Measurements from ENCODE around the gene PALB2. TPM values are rescaled to one million over a fixed set of nuclear protein-coding genes. Genes with fewer than 3 reads are reported as not detected.

PALB2 gene
- total RNA-seq, 4 donors from 2014 or later = 6.0 to 11.0 (median 7.3) TPM

DNA sequence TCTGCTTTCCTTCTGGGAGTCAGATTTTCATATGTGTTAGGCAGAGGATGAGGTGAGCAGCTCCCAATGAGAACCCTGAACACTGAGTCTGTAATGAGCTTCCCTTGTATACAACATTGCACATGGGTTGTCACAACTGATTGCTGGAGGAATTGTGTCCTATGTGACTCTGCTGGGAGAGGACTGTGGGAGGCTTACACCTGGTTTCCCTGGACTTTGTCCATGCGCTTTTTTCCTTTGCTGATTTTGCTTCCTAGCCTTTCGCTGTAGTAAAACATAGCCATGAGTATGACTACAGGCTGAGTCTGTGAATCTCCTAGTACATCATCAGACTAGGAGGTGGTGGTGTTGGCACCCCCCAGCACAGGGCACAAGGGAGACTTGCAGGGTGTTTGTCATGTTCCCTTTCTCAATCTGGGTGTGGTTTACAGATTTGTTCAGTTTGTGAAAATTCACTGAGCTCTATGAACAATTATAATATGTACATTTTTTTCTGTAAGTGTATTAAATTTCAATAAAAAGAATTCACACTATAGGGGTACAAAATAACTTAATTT lies 35.9 kb upstream of the PALB2 start:
- intact Hi-C loops (cut with DNase I; ENCODE audit: low total_unique reads) = no loop called here

DNA sequence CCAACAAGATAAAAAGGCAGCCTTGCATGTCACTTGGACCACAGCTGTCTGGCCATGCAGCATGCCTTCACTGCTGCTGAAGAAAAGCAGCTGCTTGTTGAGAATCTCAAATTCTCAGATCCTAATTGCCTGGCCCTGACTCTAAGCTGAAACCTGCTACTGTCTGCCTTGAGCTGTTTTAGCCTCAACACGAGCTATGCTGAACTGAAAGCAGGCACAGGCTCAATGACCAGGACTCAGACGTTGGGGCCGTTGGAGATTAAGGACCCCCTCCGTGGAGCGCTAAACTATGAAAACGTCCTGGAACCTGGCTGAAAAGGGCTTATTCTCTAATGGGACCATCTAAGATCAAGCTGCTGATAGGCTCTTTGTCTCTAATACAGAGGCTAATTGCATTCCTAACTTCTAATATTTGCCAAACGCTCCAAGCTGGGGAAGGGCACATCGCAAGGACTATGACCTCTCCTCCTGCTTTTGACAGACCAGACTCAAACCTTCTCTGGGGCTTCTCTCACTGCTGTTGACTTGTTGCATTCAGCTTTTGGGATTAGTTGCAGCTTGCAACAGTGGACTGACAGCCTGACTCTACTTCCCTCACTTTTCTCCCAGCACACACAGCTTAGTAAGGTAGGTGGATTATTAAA lies 33.0 kb upstream of the PALB2 start:
- DNase-seq (no peak), ATAC-seq (no peak)
- peaks cover 0 to 12% of the 10 kb centered on the region in 2 donors for H3K36me3 ChIP-seq
- in situ Hi-C loops (cut with MboI; ENCODE audit: low sequenced_read_pairs in 4 of 4) = loop anchor here in 1 of 4 donors (25.0 kb wide), 1 partner anchor 838 kb away; no protein-coding TSS in a partner anchor
- H3K27me3 ChIP-seq = no peaks in the 10 kb centered on the region
- no peak overlapping the region for H3K4me3 ChIP-seq
- intact Hi-C loops (cut with DNase I; ENCODE audit: low total_unique reads) = no loop called here
- no peak overlapping the region for H3K27ac ChIP-seq
- TF ChIP-seq, protein P1, sequence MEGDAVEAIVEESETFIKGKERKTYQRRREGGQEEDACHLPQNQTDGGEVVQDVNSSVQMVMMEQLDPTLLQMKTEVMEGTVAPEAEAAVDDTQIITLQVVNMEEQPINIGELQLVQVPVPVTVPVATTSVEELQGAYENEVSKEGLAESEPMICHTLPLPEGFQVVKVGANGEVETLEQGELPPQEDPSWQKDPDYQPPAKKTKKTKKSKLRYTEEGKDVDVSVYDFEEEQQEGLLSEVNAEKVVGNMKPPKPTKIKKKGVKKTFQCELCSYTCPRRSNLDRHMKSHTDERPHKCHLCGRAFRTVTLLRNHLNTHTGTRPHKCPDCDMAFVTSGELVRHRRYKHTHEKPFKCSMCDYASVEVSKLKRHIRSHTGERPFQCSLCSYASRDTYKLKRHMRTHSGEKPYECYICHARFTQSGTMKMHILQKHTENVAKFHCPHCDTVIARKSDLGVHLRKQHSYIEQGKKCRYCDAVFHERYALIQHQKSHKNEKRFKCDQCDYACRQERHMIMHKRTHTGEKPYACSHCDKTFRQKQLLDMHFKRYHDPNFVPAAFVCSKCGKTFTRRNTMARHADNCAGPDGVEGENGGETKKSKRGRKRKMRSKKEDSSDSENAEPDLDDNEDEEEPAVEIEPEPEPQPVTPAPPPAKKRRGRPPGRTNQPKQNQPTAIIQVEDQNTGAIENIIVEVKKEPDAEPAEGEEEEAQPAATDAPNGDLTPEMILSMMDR (IDR thresholded peaks at IDR 0.05 in 4 of 5, conservative IDR thresholded peaks at IDR 0.05 in 1 of 5) = no peak
- no peak for TF ChIP-seq POLR2A (IDR thresholded peaks at IDR 0.05)
- H3K4me1 ChIP-seq = peaks cover 23 to 31% of the 10 kb centered on the region in 2 donors
- H3K9me3 ChIP-seq = no peaks in the 10 kb centered on the region

More for the DNA sequence above, 35.9 kb upstream of the PALB2 start:
- Histone ChIP-seq H3K27ac (no peak overlapping the region), H3K27me3 (no peaks in the 10 kb centered on the region), H3K4me3 (no peak overlapping the region), H3K9me3 (no peaks in the 10 kb centered on the region), H3K4me1 (peaks cover 5 to 8% of the 10 kb centered on the region in 2 donors), H3K36me3 (peaks cover 0 to 21% of the 10 kb centered on the region in 2 donors)
- DNase-seq (no peak), ATAC-seq (no peak)
- in situ Hi-C loops (cut with MboI; ENCODE audit: low sequenced_read_pairs in 4 of 4) = no loop called here
- no peak for TF ChIP-seq POLR2A (IDR thresholded peaks at IDR 0.05)
- TF ChIP-seq, protein P1 (IDR thresholded peaks at IDR 0.05 in 4 of 5, conservative IDR thresholded peaks at IDR 0.05 in 1 of 5) = no peak

DNA sequence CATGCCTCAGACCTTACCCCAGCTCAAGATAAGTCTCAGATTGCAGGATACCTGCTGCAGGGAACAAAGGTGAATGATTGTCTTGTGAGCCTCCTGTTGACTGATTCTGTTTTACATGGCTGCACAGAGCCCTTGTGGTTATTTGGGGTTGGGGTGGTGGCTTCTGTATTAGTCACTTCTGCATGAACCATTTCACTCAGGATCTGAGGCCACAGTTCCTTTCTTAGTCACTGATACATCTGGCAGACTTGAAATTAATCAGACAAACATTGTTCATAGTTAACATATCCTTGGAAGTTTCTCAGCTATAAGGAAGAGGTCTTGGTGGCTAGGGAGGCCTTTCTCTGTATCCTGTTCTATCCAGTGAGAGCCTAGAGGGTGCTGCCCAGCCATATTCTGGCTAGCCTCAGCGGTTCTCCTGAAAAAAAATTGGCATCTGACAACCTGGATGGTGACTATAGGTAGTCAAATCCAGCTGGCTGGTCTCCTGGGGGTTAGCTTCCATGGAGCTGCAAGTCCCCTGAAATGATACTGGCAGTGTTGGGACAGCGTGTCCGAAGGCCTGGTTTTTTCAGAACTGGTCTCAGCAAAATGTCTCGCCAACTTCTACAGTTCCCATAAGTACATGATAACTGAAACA lies 29.1 kb upstream of the PALB2 start:
- H3K9me3 ChIP-seq = no peaks in the 10 kb centered on the region
- ATAC-seq (peak; percentile 94 to 99), DNase-seq (peak; percentile 47 to 86)
- peaks cover 0 to 49% of the 10 kb centered on the region in 2 donors for H3K36me3 ChIP-seq
- no peaks in the 10 kb centered on the region for H3K27me3 ChIP-seq
- intact Hi-C loops (cut with DNase I; ENCODE audit: low total_unique reads) = no loop called here
- H3K4me3 ChIP-seq = no peak overlapping the region
- peak overlapping the region; percentile 50 to 81 (median 72) for H3K27ac ChIP-seq
- H3K4me1 ChIP-seq = peaks cover 16 to 33% of the 10 kb centered on the region in 2 donors
- TF ChIP-seq POLR2A (IDR thresholded peaks at IDR 0.05) = no peak
- TF ChIP-seq, protein P1 (IDR thresholded peaks at IDR 0.05 in 4 of 5, conservative IDR thresholded peaks at IDR 0.05 in 1 of 5) = no peak
- in situ Hi-C loops (cut with MboI; ENCODE audit: low sequenced_read_pairs in 4 of 4) = loop anchor here in 1 of 4 donors (25.0 kb wide), 1 partner anchor 842 kb away; no protein-coding TSS in a partner anchor

DNA sequence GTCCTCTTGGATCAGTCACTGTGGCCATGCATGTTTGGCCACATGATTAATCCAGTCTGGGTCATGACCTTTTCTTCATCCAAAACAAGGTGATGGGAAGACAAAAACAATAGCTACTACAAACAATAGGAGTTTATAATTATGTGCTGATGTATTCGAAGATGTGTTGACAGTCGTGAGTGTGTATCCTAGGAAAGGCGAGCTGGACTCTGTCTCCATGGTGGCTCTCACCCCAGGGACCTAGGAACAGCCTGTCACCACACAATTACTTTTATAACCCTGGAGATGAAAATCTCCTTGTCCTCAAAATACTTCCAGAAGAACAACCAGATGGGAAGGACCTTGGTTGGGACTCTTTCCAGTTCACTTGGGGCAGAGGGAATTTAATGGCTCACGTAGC lies 27.8 kb upstream of the PALB2 start:
- Histone ChIP-seq H3K27ac (peak overlapping the region in 2 of 4 donors; percentile 77 to 81), H3K9me3 (no peaks in the 10 kb centered on the region), H3K36me3 (peaks cover 0 to 58% of the 10 kb centered on the region in 2 donors), H3K4me3 (no peak overlapping the region), H3K27me3 (no peaks in the 10 kb centered on the region), H3K4me1 (peaks cover 16 to 33% of the 10 kb centered on the region in 2 donors)
- no peak for ATAC-seq
- DNase-seq = no peak
- no peak for TF ChIP-seq POLR2A (IDR thresholded peaks at IDR 0.05)
- TF ChIP-seq, protein P1 (IDR thresholded peaks at IDR 0.05 in 4 of 5, conservative IDR thresholded peaks at IDR 0.05 in 1 of 5) = no peak
- intact Hi-C loops (cut with DNase I; ENCODE audit: low total_unique reads) = no loop called here
- in situ Hi-C loops (cut with MboI; ENCODE audit: low sequenced_read_pairs in 4 of 4) = loop anchor here in 1 of 4 donors (25.0 kb wide), 1 partner anchor 843 kb away; no protein-coding TSS in a partner anchor
